ENCODE results near the gene GLDC.

- no peak for TF ChIP-seq CTCF (IDR thresholded peaks at IDR 0.05)
- no peak for TF ChIP-seq POLR2A (IDR thresholded peaks at IDR 0.05)
Measured at GRCh38 chr9:6600006-6600405, 45.5 kb downstream of the GLDC start.

Measured in right lobe of liver (tissue), 4 donors.